ENCODE data around the gene IFTAP.

The IFTAP gene

DNA sequence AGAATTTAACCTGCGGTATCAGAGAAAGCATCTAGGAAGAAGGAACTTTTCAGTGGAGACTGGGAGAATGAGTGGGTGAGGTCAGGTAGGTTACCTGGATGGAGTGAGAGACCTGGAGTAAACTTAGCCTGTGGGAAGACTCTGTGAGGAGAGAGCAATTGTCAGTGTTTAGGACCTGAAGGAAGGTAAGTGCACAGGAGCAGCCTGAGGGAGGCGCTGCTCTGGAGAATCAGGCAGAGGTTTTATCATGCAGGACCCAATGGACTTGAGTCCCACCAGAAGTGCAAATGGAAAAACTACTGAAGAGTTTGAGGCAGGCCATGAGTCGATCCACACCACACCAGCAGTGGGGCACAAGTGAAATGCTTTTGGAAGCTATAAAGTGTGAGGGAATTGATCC, 10.6 kb upstream of the IFTAP start:
- Histone ChIP-seq H3K4me3 (ENCODE audit: low read depth, low read length) (no peak overlapping the region), H3K9me3 (ENCODE audit: control insufficient read depth, insufficient read depth, low read depth, low read length) (no peaks in the 10 kb centered on the region), H3K36me3 (ENCODE audit: control insufficient read depth in 2 of 2, insufficient read depth in 1 of 2, low read length in 2 of 2) (no peaks in the 10 kb centered on the region), H3K27ac (ENCODE audit: extremely low read depth, low read depth, low read length) (no peak overlapping the region), H3K4me1 (ENCODE audit: control insufficient read depth, insufficient read depth, low read length) (no peaks in the 10 kb centered on the region)
- ChIA-PET CTCF (no interaction called here), POLR2A (no interaction called here)
- TF ChIP-seq YY1 (tag by site-specific recombination; IDR thresholded peaks at IDR 0.05): no peak
- no peak for TF ChIP-seq ZBTB1 (tag by site-specific recombination; IDR thresholded peaks at IDR 0.05)
- TF ChIP-seq SALL2 (tag by site-specific recombination; IDR thresholded peaks at IDR 0.05; ENCODE audit: borderline replicate concordance): no peak
- TF ChIP-seq ZNF292 (tag by site-specific recombination; IDR thresholded peaks at IDR 0.05; ENCODE audit: borderline replicate concordance, low read depth): no peak
- TF ChIP-seq ZNF530 (tag by site-specific recombination; IDR thresholded peaks at IDR 0.05; ENCODE audit: low read depth): no peak

DNA sequence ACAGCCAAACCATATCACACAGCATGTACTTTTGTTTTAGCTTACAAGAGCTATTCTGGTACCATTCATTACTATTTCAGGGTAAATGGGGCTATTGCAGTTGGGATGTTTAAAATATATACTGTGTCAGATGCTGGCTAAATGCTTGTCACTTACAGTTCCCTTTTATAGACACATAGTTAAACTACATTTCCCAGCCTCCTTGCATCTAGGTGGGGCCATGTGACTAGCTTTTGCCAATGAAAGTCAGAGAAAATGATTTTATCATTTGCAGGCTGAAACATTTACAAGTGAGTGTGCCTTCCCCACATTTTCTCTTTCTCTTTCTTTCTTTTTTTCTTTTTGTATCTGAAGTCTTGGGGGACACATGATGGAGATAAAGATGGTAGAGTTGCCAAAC, 7.8 kb upstream of the IFTAP start:
- TF ChIP-seq ZNF510 (tag by site-specific recombination; IDR thresholded peaks at IDR 0.05; ENCODE audit: insufficient replicate concordance) (no peak), ZNF654 (tag by site-specific recombination; IDR thresholded peaks at IDR 0.05; ENCODE audit: low read depth) (no peak), ZNF561 (tag by site-specific recombination; IDR thresholded peaks at IDR 0.05; ENCODE audit: borderline replicate concordance) (no peak), ZNF830 (tag by site-specific recombination; IDR thresholded peaks at IDR 0.05; ENCODE audit: low read depth) (no peak), HOXD13 (CRISPR knock-in tag; IDR thresholded peaks at IDR 0.05; ENCODE audit: borderline replicate concordance) (no peak), ZNF26 (tag by site-specific recombination; IDR thresholded peaks at IDR 0.05) (no peak), ZNF629 (tag by site-specific recombination; IDR thresholded peaks at IDR 0.05) (no peak), ZNF837 (tag by site-specific recombination; IDR thresholded peaks at IDR 0.05) (no peak), YY1 (tag by site-specific recombination; IDR thresholded peaks at IDR 0.05) (no peak), ZNF214 (tag by site-specific recombination; IDR thresholded peaks at IDR 0.05; ENCODE audit: borderline replicate concordance) (no peak), ZNF239 (tag by site-specific recombination; IDR thresholded peaks at IDR 0.05) (no peak), ZNF302 (tag by site-specific recombination; IDR thresholded peaks at IDR 0.05; ENCODE audit: low read depth) (no peak), BCL11A (tag by site-specific recombination; IDR thresholded peaks at IDR 0.05; ENCODE audit: low read depth) (no peak), ZFP3 (tag by site-specific recombination; IDR thresholded peaks at IDR 0.05; ENCODE audit: low read depth) (no peak), ZFP69B (tag by site-specific recombination; IDR thresholded peaks at IDR 0.05) (no peak), ZNF2 (tag by site-specific recombination; IDR thresholded peaks at IDR 0.05) (no peak), ZNF335 (tag by site-specific recombination; conservative IDR thresholded peaks at IDR 0.05) (no peak), ZNF624 (tag by site-specific recombination; IDR thresholded peaks at IDR 0.05) (no peak)
- TF ChIP-seq, protein P1, sequence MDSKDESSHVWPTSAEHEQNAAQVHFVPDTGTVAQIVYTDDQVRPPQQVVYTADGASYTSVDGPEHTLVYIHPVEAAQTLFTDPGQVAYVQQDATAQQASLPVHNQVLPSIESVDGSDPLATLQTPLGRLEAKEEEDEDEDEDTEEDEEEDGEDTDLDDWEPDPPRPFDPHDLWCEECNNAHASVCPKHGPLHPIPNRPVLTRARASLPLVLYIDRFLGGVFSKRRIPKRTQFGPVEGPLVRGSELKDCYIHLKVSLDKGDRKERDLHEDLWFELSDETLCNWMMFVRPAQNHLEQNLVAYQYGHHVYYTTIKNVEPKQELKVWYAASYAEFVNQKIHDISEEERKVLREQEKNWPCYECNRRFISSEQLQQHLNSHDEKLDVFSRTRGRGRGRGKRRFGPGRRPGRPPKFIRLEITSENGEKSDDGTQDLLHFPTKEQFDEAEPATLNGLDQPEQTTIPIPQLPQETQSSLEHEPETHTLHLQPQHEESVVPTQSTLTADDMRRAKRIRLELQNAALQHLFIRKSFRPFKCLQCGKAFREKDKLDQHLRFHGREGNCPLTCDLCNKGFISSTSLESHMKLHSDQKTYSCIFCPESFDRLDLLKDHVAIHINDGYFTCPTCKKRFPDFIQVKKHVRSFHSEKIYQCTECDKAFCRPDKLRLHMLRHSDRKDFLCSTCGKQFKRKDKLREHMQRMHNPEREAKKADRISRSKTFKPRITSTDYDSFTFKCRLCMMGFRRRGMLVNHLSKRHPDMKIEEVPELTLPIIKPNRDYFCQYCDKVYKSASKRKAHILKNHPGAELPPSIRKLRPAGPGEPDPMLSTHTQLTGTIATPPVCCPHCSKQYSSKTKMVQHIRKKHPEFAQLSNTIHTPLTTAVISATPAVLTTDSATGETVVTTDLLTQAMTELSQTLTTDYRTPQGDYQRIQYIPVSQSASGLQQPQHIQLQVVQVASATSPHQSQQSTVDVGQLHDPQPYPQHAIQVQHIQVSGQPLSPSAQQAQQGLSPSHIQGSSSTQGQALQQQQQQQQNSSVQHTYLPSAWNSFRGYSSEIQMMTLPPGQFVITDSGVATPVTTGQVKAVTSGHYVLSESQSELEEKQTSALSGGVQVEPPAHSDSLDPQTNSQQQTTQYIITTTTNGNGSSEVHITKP (tag by site-specific recombination; IDR thresholded peaks at IDR 0.05): no peak
- Histone ChIP-seq H3K27ac (ENCODE audit: extremely low read depth, low read depth, low read length) (no peak overlapping the region), H3K4me1 (ENCODE audit: control insufficient read depth, insufficient read depth, low read length) (no peaks in the 10 kb centered on the region), H3K36me3 (ENCODE audit: control insufficient read depth in 2 of 2, insufficient read depth in 1 of 2, low read length in 2 of 2) (no peaks in the 10 kb centered on the region), H3K9me3 (ENCODE audit: control insufficient read depth, insufficient read depth, low read depth, low read length) (no peaks in the 10 kb centered on the region), H3K4me3 (ENCODE audit: low read depth, low read length) (no peak overlapping the region)
- ChIA-PET CTCF (no interaction called here), POLR2A (no interaction called here)
